ENCODE measurements around the gene TMEM87A. TPM values are rescaled to one million over a fixed set of nuclear protein-coding genes. Genes with fewer than 3 reads are reported as not detected.

TMEM87A gene
- total RNA-seq, 1 experiment from 2014 or later = 55.8 TPM

DNA sequence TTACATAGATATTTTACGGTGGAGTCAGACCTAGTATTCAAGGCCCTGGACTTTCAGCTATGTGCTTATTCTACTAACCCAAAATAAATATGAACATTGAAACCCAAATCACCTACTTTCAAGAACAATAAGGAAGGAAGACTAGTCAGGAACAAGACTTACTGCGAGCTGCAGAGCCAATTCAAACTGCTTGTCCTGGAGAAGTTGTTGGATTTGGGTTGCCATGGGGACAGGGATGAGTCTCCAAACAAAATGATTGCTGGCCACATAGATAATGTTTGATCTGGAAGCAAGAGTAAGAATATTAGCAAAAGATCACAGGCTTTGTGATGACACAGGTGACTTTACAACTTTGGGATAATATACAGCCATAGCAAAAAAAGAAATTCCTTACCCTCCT, 95.2 kb downstream of the TMEM87A start:
- Histone ChIP-seq H2AFZ (ENCODE audit: low read length) (no peak overlapping the region), H3K9me2 (replicated peaks; ENCODE audit: low read length) (no peaks in the 10 kb centered on the region), H3K36me3 (ENCODE audit: low read depth, low read length) (peaks cover 25% of the 10 kb centered on the region; the same call in 1 of the 2 replicates), H3K4me3 (ENCODE audit: low read length) (no peak overlapping the region), H3K79me2 (ENCODE audit: low read length) (no peaks in the 10 kb centered on the region), H3K27ac (ENCODE audit: low read length) (no peak overlapping the region), H3K4me2 (ENCODE audit: low read length) (no peak overlapping the region), H3K9ac (ENCODE audit: low read length) (no peak overlapping the region), H4K20me1 (ENCODE audit: low read length) (no peaks in the 10 kb centered on the region), H3F3A (ENCODE audit: low read length, unreplicated experiment) (no peaks in the 10 kb centered on the region), H3K4me1 (ENCODE audit: insufficient read depth, low read length) (no peaks in the 10 kb centered on the region), H3K9me3 (ENCODE audit: low read length) (no peaks in the 10 kb centered on the region), H3K27me3 (ENCODE audit: low read length) (no peaks in the 10 kb centered on the region)
- intact Hi-C loops (cut with micrococcal nuclease) = no loop called here
- DNase-seq (no peak), ATAC-seq (no peak)
- ChIA-PET CTCF (no interaction called here), POLR2A (ENCODE audit: unreplicated experiment) (interaction anchor here (0.5 kb wide), 1 partner anchor 11 kb away, joined by 4 read pairs; no protein-coding TSS in a partner anchor)
- TF ChIP-seq EZH2phosphoT487 (IDR thresholded peaks at IDR 0.05; ENCODE audit: borderline replicate concordance, low read length) (no peak), EZH2 (IDR thresholded peaks at IDR 0.05; ENCODE audit: low read length, unreplicated experiment) (no peak)
- TF ChIP-seq, protein P1, sequence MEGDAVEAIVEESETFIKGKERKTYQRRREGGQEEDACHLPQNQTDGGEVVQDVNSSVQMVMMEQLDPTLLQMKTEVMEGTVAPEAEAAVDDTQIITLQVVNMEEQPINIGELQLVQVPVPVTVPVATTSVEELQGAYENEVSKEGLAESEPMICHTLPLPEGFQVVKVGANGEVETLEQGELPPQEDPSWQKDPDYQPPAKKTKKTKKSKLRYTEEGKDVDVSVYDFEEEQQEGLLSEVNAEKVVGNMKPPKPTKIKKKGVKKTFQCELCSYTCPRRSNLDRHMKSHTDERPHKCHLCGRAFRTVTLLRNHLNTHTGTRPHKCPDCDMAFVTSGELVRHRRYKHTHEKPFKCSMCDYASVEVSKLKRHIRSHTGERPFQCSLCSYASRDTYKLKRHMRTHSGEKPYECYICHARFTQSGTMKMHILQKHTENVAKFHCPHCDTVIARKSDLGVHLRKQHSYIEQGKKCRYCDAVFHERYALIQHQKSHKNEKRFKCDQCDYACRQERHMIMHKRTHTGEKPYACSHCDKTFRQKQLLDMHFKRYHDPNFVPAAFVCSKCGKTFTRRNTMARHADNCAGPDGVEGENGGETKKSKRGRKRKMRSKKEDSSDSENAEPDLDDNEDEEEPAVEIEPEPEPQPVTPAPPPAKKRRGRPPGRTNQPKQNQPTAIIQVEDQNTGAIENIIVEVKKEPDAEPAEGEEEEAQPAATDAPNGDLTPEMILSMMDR (conservative IDR thresholded peaks at IDR 0.05; ENCODE audit: low read depth, low read length) = no peak
- no TSS peak for BruUV-seq (replicated peaks)

DNA sequence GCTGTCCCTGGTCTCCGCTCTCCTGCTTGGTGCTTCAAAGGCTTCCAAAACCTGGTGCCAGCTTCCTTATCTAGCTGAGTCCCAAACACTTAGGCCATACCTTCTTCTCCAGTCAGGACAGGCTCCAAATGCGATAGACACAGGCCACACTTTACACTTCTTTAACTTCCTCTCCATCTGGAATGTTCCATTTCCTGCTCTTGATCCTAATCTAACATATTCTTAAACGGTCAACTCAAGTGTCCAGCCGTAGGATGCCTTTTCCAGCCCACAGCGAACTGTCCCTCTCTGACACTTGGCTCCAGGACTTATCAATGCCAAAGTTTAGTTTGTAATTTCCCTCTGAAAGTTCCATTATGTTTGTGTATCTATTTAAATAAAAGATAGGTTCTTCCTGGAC, 97.6 kb downstream of the TMEM87A start:
- H3K4me3 ChIP-seq (ENCODE audit: low read length) = no peak overlapping the region
- no peak for TF ChIP-seq EZH2phosphoT487 (IDR thresholded peaks at IDR 0.05; ENCODE audit: borderline replicate concordance, low read length)
- TF ChIP-seq EZH2 (IDR thresholded peaks at IDR 0.05; ENCODE audit: low read length, unreplicated experiment) = no peak
- TF ChIP-seq, protein P1 (conservative IDR thresholded peaks at IDR 0.05; ENCODE audit: low read depth, low read length) = no peak
- no peaks in the 10 kb centered on the region for H3K9me2 ChIP-seq (replicated peaks; ENCODE audit: low read length)
- ChIA-PET POLR2A (ENCODE audit: unreplicated experiment) (interaction anchor here (0.6 kb wide), 1 partner anchor 268 kb away, joined by 3 read pairs; no protein-coding TSS in a partner anchor), CTCF (no interaction called here)
- ATAC-seq = no peak
- H4K20me1 ChIP-seq (ENCODE audit: low read length) = no peaks in the 10 kb centered on the region
- no peaks in the 10 kb centered on the region for H3K9me3 ChIP-seq (ENCODE audit: low read length)
- DNase-seq = no peak
- no peaks in the 10 kb centered on the region for H3K27me3 ChIP-seq (ENCODE audit: low read length)
- H3K9ac ChIP-seq (ENCODE audit: low read length) = no peak overlapping the region
- no peak overlapping the region for H2AFZ ChIP-seq (ENCODE audit: low read length)
- H3K36me3 ChIP-seq (ENCODE audit: low read depth, low read length) = peaks cover 32% of the 10 kb centered on the region
- no peak overlapping the region for H3K4me2 ChIP-seq (ENCODE audit: low read length)
- H3K4me1 ChIP-seq (ENCODE audit: insufficient read depth, low read length) = no peaks in the 10 kb centered on the region
- no peaks in the 10 kb centered on the region for H3F3A ChIP-seq (ENCODE audit: low read length, unreplicated experiment)
- intact Hi-C loops (cut with micrococcal nuclease) = no loop called here
- H3K27ac ChIP-seq (ENCODE audit: low read length) = no peak overlapping the region
- no peaks in the 10 kb centered on the region for H3K79me2 ChIP-seq (ENCODE audit: low read length)
- no TSS peak for BruUV-seq (replicated peaks)

- H3K27ac ChIP-seq (ENCODE audit: low read length) = no peak overlapping the region
- TF ChIP-seq, protein P1 (conservative IDR thresholded peaks at IDR 0.05; ENCODE audit: low read depth, low read length) = no peak
- TF ChIP-seq EZH2 (IDR thresholded peaks at IDR 0.05; ENCODE audit: low read length, unreplicated experiment) (no peak), EZH2phosphoT487 (IDR thresholded peaks at IDR 0.05; ENCODE audit: borderline replicate concordance, low read length) (no peak)
- H3K9me3 ChIP-seq (ENCODE audit: low read length) = no peaks in the 10 kb centered on the region
- CTCF ChIA-PET = no interaction called here
- no peak overlapping the region for H2AFZ ChIP-seq (ENCODE audit: low read length)
- no peaks in the 10 kb centered on the region for H3K9me2 ChIP-seq (replicated peaks; ENCODE audit: low read length)
- intact Hi-C loops (cut with micrococcal nuclease) = no loop called here
- H3K4me2 ChIP-seq (ENCODE audit: low read length) = no peak overlapping the region
- no peak overlapping the region for H3K4me3 ChIP-seq (ENCODE audit: low read length)
- no peaks in the 10 kb centered on the region for H3K79me2 ChIP-seq (ENCODE audit: low read length)
- DNase-seq (no peak), ATAC-seq (no peak)
- H3K27me3 ChIP-seq (ENCODE audit: low read length) = no peaks in the 10 kb centered on the region
- H3K36me3 ChIP-seq (ENCODE audit: low read depth, low read length) = peaks cover 42% of the 10 kb centered on the region
- POLR2A ChIA-PET (ENCODE audit: unreplicated experiment) = no interaction called here
- no peaks in the 10 kb centered on the region for H4K20me1 ChIP-seq (ENCODE audit: low read length)
- BruUV-seq (replicated peaks) = no TSS peak
- no peaks in the 10 kb centered on the region for H3K4me1 ChIP-seq (ENCODE audit: insufficient read depth, low read length)
- no peak overlapping the region for H3K9ac ChIP-seq (ENCODE audit: low read length)
- no peaks in the 10 kb centered on the region for H3F3A ChIP-seq (ENCODE audit: low read length, unreplicated experiment)
These were observed 100.8 kb downstream of the TMEM87A start for GRCh38 chr15:42172475-42172874.
